22Rv1 (cell line): ENCODE measurements around the gene PCSK1N.

Experiments used
- CTCF ChIP-seq: fragments of 450-650 bp; IDR thresholded peaks from 2 replicates; pipeline ENCODE4 v1.5.1; 2017; ENCODE audit warnings: mild to moderate bottlenecking
- ZFX ChIP-seq: fragments of 450-650 bp; IDR thresholded peaks from 2 replicates; pipeline ENCODE4 v1.6.1; 2017; ENCODE audit warnings: antibody characterized with exemption, borderline replicate concordance

DNA sequence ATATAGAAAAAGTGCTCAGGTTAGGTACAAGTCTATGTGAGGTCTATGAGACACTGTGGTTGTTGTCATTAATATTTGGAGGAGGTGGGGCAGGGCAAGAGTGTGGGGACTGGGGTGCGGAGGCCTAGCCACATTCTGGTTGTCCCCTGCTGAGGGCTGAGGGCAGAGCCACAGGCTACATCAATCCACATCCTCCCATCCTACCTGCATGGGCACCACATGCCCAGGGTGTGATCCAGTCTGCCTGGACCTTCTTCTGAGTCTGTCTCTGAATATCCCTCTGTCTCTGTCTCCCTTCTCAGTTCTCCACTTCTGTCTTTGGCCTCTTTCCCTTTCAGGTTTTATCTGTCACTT is 50.2 kb downstream of the PCSK1N start:
- TF ChIP-seq CTCF: no peak
- no peak for TF ChIP-seq ZFX
